Stimulated activated CD4-positive, alpha-beta T cell treated with anti-CD3 and anti-CD28 coated beads, Interleukin-4, amount 100 ng/mL, for 4 hours (primary cell): ENCODE results near the gene ZMYND19.
"Not testable (repeated sequence)": the region's sequence is repeated elsewhere in the genome, so short reads cannot be mapped to it uniquely, and the experiment has no call there.

Source experiments
- DNase-seq, 2 experiments: peaks; one replicate each; pipeline ENCODE4 v3.0.0-alpha.2; 2020

Gene ZMYND19

GRCh38 chr9:137613738-137614523, 23.6 kb upstream of the ZMYND19 start:
- no peak for DNase-seq

- DNase-seq, result no peak
Observed at GRCh38 chr9:137613259-137613658, 22.9 kb upstream of the ZMYND19 start.

- DNase-seq, result no peak
Observed at GRCh38 chr9:137612741-137613142, 22.4 kb upstream of the ZMYND19 start.

GRCh38 chr9:137611623-137612609, 21.6 kb upstream of the ZMYND19 start:
- peak in 1 of 2 experiments; percentile 35 for DNase-seq

- no peak for DNase-seq
Observed at GRCh38 chr9:137610944-137611343, 20.6 kb upstream of the ZMYND19 start.

GRCh38 chr9:137607141-137607857, 17.0 kb upstream of the ZMYND19 start:
- DNase-seq, result no peak

GRCh38 chr9:137606734-137607138, 16.4 kb upstream of the ZMYND19 start:
- no peak for DNase-seq

GRCh38 chr9:137606005-137606621, 15.8 kb upstream of the ZMYND19 start:
- DNase-seq, result no peak

GRCh38 chr9:137605121-137606004, 15.1 kb upstream of the ZMYND19 start, which contains the start of gene ARRDC1:
ARRDC1 (plus strand) TSS chr9:137605686; CDS start chr9:137605718, 32 bp downstream.
- peak; percentile 92 to 95 for DNase-seq

GRCh38 chr9:137604345-137605086, 14.2 kb upstream of the ZMYND19 start:
- DNase-seq, result no peak

GRCh38 chr9:137603879-137604278, 13.6 kb upstream of the ZMYND19 start:
- DNase-seq, result no peak

GRCh38 chr9:137602661-137603060, 12.3 kb upstream of the ZMYND19 start:
- no peak for DNase-seq

- DNase-seq, result no peak
Observed at GRCh38 chr9:137598943-137599342, 8.6 kb upstream of the ZMYND19 start.

- DNase-seq, result not testable (repeated sequence)
Observed at GRCh38 chr9:137596577-137596976, 6.3 kb upstream of the ZMYND19 start.

GRCh38 chr9:137593176-137593575, 2.9 kb upstream of the ZMYND19 start:
- DNase-seq, result no peak

GRCh38 chr9:137592767-137593166, 2.5 kb upstream of the ZMYND19 start:
- DNase-seq, result no peak

GRCh38 chr9:137590123-137590468, 216 bp downstream of the ZMYND19 start:
- DNase-seq, result no peak

GRCh38 chr9:137589441-137590122, 730 bp downstream of the ZMYND19 start:
- DNase-seq, result no peak

- DNase-seq, result no peak
Observed at GRCh38 chr9:137588891-137589290, 1.4 kb downstream of the ZMYND19 start.

GRCh38 chr9:137588311-137588710, 2.0 kb downstream of the ZMYND19 start:
- DNase-seq, result no peak
